Ramos (cell line): ENCODE measurements around the gene TBC1D30.

Experiments used
- in situ Hi-C: fragments of 300-500 bp; cut with MboI; formaldehyde crosslinking; loops from one replicate; pipeline ENCODE4 v1.14.3; 2022; ENCODE audit warnings: low sequenced_read_pairs; ENCODE audit not compliant: unreplicated experiment

TBC1D30 gene

DNA sequence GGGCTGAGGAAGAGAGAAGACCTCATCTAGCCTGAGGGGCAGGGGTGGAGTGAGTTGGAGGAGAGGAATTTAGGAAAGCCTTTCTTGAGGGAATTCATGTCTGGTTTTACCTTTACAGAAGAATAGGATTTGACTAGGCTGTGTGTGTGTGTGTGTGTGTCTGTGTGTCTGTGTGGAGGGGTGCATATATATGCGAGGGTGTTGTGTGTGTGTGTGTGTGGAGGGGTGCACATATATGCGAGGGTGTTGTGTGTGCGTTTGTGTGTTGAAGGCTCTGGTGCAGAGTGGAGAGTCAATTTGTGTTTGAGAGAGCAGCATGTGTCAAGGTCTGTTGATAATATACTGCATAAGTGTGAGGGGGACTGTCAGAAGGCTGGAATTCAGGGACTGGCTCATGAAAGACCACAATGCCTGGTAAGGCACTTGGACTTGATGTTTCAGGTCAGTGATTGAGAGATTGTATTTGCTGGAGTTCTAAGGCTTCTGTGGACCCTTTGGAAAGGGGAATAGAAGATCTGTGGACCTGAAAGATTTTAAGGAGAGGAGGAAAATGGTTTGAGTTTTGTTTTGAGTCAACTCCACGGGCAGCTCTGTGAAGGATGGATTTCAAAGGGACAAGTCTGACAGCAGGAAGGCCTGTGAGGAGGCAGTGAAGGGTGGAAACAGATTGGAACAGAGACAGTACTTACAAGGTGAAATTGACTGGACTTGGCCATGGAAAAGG is 34.6 kb downstream of the TBC1D30 start:
- in situ Hi-C loops, result no loop called here

DNA sequence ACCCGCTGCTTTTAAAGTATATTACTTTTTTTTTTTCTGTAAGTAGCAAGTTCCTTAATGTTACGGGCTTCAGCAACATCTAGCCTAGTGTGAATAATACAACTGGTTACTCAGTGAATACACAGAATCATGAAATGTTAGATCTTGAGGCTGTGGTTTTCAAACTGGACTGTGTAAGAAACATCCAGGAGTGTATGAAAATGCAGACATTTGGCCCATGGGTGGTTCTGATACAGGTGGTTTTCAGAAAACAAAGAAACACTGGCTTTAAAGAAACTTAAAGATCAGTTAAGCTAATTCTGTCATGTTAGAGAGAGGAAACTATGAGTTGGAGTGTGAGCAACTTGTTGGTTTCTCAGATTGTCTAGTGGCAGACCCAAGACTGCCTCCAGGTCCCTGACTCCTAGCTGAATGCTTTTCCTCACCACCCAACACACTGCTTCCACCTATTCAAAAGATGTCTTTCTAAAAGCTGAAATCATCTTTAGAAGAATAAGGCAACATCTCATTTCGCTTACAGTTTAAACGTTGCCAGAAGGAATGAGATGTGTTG is 36.1 kb downstream of the TBC1D30 start:
- in situ Hi-C loops, result no loop called here

DNA sequence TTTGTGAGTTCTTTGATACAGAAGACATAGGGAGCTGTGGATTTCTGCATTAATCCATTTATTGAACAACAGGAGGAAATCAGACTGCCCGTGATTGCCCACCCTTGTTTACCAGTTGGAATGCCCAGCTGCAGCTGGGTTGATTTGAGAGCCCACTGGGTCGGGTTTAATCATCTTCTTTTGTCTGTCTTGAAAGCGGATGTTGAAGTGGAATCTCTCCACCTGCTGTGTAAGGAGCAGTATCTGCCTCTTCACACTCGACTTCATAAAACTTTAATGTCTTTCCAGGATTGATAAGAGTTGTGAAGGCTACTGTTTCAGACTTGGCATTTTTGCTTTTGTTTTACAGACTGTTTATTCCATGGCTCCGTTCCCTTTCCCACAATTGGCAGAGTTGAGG is 39.9 kb downstream of the TBC1D30 start:
- in situ Hi-C loops, result no loop called here

GRCh38 chr12:64875186-64875585 is 50.7 kb downstream of the TBC1D30 start:
- in situ Hi-C loops, result loop anchor here (25.0 kb wide), 1 partner anchor 1112 kb away; no protein-coding TSS in a partner anchor

- in situ Hi-C loops, result loop anchor here (25.0 kb wide), 1 partner anchor 1111 kb away; no protein-coding TSS in a partner anchor
These were observed 52.1 kb downstream of the TBC1D30 start for GRCh38 chr12:64876388-64877071.

GRCh38 chr12:64877363-64878004 is 53.0 kb downstream of the TBC1D30 start:
- in situ Hi-C loops, result loop anchor here (25.0 kb wide), 1 partner anchor 1110 kb away; no protein-coding TSS in a partner anchor

GRCh38 chr12:64882687-64883086 is 58.2 kb downstream of the TBC1D30 start:
- in situ Hi-C loops, result loop anchor here (25.0 kb wide), 1 partner anchor 1105 kb away; no protein-coding TSS in a partner anchor

DNA sequence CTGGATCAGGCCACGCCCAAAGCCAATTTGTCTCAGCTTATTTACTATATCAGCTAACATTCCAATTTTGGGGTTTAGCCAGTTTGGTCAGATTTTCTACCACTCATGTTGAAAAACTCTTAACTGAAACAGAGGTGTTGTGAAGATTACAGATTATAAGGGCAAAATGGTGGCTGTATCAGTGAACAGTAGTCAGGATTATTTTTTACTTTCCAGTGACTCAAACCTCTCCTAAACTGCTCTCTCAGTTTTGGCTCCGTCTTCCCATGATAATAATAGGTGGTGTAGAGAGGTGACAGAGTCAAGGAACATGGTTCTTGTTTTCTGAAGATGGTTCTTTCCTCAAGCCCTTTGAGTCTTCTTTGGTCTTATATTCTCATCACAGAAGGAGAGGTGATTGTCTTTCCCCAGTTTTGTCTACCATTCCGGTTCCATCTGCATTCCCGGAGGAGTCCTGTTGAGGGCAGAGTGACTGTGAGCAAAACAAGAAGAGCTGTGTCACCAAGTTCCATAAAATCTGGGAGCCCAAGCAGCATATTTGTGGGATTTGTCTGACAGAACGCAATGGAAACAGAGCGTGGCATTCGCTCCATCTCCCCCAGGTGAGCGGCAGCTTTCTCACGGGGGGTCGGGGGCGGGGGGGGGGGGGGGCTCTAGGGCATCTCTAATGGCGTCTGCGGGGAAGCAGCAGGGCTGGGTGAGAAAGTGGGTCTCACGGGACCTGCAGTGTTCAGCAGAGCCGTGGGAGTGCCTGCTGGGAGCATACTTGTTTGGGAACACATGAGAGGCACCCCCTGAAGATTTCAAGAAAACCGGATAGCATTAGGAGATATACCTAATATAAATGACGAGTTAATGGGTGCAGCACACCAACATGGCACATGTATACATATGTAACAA is 59.1 kb downstream of the TBC1D30 start:
- in situ Hi-C loops, result loop anchor here (25.0 kb wide), 1 partner anchor 1104 kb away; no protein-coding TSS in a partner anchor

- in situ Hi-C loops, result loop anchor here (25.0 kb wide), 1 partner anchor 1103 kb away; no protein-coding TSS in a partner anchor
These were observed 59.7 kb downstream of the TBC1D30 start for GRCh38 chr12:64884164-64884542.

GRCh38 chr12:64884728-64885127 is 60.3 kb downstream of the TBC1D30 start:
- in situ Hi-C loops, result loop anchor here (25.0 kb wide), 1 partner anchor 1103 kb away; no protein-coding TSS in a partner anchor

DNA sequence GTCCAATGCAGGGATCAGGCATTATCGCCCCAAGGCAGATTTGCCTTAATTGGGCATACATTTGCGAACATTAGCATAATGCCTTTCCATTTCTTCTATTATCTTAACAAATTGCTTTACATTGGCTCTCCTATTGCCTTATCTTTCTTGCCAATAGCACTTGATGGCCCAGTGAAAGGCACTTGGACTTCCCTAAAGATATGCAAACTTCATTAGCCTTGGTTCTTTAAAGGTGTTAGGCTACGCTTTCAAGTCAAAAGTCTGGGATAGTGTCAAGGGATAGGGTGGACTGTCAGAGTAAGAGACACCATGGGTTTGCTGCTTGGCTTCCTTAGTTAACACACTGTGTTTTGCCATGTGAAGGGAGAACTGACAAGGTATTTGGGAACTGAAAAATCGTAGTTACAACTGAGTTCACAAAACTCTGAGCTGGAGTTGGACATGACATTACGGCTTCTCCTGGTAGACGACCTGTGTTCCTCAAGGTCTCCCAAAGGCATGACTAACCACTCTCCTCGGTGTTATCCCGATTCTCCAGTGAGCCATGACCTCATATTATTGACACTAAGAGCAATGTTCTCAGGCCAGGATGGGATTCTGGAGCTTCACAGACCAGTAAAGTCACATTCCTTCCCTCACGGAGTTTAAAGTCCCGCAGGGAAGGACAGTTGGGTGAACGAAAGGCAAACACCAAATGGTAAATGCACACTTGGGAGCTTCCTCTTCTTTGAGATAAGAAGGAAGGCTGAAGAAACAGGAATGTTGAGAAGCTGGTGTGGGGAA is 65.2 kb downstream of the TBC1D30 start:
- in situ Hi-C loops, result loop anchor here (10.0 to 25.0 kb wide), 2 partner anchors 1098 to 1195 kb away; no protein-coding TSS in a partner anchor

DNA sequence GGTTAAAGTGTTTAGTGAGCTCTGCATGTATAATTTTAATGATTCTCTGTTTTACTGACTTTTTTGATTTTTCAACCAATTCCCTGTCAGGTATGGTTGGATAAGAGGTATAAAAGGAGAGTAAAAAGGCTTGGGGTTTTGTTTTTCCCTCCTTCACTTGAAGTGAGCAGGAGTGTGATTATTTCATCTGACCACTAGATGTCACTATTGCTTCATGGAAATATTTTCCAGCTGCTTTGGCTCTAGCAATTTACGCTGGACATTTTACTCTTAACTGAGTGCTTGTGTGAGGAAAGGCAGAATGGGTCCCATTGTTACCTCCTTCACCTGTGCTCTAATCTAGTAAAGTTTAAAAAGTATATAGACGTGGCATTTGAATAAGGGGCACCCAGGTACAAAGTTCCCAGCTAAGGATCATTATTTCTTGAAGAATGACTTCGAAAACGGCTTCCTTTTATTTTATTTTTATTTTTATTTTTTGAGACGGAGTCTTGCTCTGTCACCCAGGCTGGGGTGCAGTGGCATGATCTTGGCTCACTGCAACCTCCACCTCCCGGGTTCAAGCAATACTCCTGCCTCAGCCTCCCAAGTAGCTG is 66.5 kb downstream of the TBC1D30 start:
- in situ Hi-C loops, result loop anchor here (10.0 to 25.0 kb wide), 2 partner anchors 1096 to 1194 kb away; no protein-coding TSS in a partner anchor

DNA sequence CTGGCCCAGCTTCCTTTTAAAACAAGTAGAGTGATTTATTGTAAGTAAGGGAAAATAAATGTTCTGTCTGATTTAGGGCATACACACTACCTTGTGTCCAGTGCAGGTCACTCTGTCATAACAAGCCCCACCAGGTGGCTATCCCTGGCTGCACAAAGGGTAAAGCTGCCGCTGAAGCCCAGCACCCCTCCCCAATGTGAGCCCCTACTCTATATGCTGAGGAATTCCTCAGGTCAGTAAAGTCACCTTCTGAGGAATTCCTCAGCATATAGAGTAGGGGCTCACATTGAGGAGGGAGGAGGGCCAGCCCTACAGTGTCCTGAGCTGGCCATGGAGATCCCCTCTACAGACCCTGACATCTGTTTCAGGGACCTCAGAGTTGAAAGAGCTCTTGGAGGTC is 67.2 kb downstream of the TBC1D30 start:
- in situ Hi-C loops, result loop anchor here (10.0 to 25.0 kb wide), 2 partner anchors 1096 to 1193 kb away; no protein-coding TSS in a partner anchor

DNA sequence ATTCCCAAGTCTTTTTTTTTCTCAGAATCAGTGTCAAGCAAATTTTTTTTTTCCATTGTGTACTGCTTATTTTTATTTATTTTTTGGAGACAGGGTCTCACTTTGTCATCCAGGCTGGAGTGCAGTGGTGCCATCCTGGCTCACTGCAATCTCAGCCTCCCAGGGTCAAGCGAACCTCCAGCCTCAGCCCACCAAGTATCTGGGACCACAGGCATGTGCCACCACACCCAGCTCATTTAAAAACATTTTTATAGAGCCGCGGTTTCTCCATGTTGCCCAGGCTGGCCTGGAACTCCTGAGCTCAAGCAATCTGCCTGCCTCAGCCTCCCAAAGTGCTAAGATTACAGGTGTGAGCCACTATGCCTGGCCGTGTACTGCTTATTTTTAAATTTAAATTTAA is 68.1 kb downstream of the TBC1D30 start:
- in situ Hi-C loops, result loop anchor here (10.0 to 25.0 kb wide), 2 partner anchors 1095 to 1192 kb away; no protein-coding TSS in a partner anchor

DNA sequence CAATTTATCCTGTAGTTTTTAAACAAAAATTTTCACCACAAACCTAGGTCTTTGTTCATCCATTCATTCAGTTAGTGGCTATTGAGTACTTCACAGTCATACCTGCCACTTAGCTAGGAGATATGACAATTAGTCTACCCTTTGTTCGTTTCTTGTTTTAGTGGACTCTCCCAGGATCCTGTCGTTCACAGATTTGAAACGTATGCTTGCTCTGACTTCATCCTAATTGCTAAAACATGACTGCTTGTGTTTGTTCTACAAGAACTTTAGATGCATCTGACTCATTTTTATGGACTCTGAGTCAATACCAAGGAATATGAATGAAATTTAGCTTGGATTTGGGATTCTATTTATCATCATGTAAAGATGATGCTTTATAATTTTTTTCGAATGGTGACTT is 69.5 kb downstream of the TBC1D30 start:
- in situ Hi-C loops, result loop anchor here (10.0 to 25.0 kb wide), 2 partner anchors 1093 to 1191 kb away; no protein-coding TSS in a partner anchor

GRCh38 chr12:64894827-64895475 is 70.5 kb downstream of the TBC1D30 start:
- in situ Hi-C loops, result loop anchor here (10.0 to 25.0 kb wide), 2 partner anchors 1092 to 1190 kb away; no protein-coding TSS in a partner anchor

GRCh38 chr12:64895526-64895925 is 71.1 kb downstream of the TBC1D30 start:
- in situ Hi-C loops, result loop anchor here (10.0 to 25.0 kb wide), 2 partner anchors 1092 to 1189 kb away; no protein-coding TSS in a partner anchor
